HG02970 (cell line): ENCODE measurements around the gene EME1.

Experiments used
- ATAC-seq: cut with Tn5 transposase; IDR thresholded peaks from one replicate; pipeline ENCODE4 v1.9.1; 2021; ENCODE audit warnings: mild to moderate bottlenecking, moderate library complexity, moderate number of reproducible peaks; ENCODE audit not compliant: unreplicated experiment, low FRiP score

EME1 gene

GRCh38 chr17:50362661-50363060, 10.4 kb upstream of the EME1 start:
- ATAC-seq: no peak

DNA sequence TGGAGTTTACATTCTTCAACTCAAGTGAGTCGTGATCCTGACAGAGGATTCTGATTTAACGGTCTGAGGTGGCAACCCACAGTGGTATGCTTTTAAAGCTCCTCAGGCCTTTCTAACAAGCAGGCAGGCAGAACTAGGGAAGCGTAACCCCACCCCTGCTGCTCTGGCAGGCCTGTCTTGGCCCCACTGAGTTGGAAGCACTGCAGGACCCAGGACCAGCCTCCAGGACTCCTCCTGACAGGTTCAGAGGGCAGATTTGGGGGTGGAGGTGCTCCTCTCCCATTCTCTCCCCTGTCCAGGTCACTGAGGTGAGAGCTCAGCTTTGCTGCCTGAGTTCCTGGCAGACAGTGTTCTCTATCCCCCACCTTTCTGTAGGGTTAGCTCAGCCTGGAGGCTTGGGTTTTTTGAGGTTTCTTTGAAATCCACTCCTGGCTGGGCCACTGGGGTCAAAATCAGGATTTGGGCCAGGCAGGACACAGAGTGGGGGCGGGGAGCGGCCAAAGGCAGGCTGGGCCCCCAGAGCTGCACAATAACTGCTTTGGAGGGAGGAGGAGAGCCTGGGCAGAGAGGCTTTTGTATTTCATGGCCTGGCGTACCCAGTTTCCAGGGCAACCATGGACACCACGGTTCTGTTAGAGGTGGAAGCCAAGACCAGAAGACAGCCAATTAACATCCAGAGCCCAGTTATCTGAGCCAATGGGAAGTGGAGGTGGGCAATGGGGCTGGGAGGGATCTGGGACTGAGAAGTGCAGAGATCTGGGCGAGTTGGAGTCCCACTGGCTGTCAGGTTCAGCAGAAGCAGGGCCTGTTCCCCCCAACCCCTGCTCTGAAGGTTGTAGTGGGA, 9.6 kb upstream of the EME1 start:
- ATAC-seq: no peak

DNA sequence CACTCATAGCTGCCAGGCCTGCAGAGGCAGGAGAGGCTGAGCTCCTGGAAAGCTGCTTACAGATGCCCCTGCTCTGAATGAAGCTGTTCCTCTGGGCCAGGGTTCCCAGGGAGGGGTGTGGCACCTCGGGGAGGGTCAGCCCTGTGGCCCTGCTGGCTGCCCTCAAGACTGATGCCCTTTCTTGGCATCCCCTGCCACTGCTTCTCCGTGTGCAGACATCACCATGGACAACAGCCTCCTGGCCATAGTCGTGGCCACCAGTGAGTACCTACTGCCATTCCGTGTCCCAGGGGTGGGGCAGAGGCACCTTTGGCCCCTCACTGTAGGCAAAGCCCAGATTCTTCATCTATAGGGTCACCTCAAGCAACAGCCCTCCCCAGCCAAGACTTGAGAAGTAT, 9.0 kb upstream of the EME1 start:
- ATAC-seq: no peak

DNA sequence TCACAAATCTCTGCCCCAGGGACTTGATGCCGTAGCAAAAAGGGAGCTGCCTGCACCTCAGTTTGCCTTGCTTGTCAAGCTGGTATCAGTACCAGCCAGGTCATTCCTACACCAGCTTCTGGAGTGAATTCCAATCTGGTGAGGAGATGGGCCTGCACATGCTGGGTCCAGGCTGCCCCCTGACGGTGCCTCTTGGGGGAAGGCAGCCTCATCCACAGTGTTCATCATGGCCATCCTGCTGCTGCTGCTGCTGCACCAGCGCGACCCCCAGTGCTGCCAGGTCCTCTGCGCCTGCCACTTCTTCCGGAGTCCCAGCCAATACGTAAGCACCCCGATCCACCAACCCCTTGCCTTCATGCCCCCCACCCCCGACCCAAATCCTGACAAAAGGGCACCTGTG, 8.3 kb upstream of the EME1 start:
- no peak for ATAC-seq

- ATAC-seq: no peak
Measured at GRCh38 chr17:50365165-50365564, 7.9 kb upstream of the EME1 start.

- ATAC-seq: no peak
Measured at GRCh38 chr17:50365649-50366393, 7.2 kb upstream of the EME1 start.

DNA sequence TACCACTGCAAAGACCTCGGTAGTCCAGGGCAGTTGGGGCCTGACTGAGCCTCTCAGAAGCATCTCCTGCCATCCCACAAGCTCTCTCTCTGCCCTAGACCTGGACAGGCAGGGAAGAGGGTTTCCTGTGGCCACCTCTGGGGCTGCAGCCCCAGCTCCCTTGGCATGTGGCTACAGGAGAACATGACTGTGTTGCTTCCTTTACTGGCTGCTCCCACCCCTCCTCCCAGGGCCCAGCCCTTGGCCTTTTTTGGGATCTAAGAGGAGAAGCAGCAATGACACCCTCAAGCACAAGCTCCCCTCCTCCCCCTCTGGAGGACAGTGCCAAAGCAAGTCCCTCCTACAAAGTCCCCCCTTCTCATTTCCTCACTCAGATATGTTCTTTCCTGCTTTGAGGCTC, 5.6 kb upstream of the EME1 start:
- no peak for ATAC-seq

DNA sequence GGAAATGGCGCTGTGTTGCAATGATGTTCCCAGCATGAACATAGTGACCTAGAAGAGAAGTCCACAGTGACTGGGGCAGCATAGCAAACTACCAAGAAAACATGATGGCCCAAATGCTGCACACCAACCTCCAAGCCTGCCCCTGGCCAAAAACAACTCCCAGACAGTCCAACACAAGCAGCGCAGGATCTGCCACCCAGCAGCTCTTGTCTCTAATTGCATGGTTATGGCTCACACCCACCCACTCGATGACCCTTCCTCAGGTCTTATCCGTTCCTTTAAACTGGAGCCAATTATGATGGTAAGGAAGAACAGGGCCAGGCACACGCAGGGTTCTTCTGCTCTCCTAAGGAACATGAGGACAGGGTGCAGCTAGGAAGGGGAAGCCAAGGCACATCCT, 3.0 kb upstream of the EME1 start:
- no peak for ATAC-seq

DNA sequence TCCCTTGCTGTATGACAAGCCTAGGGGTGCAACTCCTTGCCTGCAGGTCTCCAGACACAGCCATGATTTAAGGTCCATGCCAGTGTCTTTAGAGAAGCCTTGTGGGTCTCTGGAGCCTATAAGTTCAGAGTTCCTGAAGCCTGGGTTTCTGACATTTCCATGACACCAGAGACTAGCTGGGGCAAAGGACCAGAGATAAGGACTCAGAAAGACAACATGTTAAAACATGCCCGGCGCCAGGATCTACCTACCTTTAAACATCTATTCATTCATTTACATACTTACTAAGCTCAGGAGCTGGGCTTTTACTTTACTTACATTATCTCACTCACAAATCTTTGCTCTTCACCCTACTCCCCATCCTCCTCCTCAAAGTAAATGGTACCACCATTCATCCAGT, 1.5 kb upstream of the EME1 start:
- ATAC-seq: no peak

GRCh38 chr17:50372222-50372757, 739 bp upstream of the EME1 start:
- no peak for ATAC-seq

GRCh38 chr17:50373705-50374104, 676 bp downstream of the EME1 start:
- ATAC-seq: no peak

- no peak for ATAC-seq
Measured at GRCh38 chr17:50375858-50376538, 3.0 kb downstream of the EME1 start.

DNA sequence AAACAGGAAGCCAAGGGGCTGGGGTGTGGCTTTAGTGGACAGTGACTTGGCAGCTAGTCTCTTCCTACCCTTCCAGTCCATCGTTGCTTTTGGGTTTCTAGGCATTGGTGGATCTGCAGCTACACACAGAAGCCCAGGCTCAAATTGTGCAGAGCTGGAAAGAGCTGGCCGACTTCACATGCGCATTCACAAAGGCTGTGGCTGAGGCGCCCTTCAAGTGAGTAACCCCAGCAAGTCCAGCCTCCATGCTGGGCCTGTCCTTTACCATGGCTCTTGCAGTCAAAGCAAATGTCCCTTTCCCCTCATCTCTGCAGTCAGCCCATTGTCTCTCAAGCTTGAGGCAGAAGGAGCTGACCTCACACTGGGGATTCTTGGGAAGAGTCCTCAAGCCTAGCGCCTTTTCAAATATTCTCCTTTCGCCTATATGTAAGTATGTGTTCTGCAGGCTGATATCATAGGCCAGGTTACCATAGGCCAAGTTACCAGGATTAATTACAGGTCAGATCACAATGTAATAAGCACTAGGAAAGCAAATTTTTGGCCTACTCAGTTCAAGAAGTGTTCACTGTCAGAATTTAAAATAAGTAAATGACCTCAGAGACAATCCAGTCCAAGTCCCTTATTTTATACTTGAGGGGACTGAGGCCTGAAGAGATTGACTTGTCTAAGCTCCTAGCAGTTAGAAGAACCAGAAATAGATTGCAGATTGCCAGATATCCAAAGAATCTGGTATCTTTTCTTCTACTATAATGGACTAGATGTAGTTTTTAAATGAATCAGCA, 6.5 kb downstream of the EME1 start:
- no peak for ATAC-seq

DNA sequence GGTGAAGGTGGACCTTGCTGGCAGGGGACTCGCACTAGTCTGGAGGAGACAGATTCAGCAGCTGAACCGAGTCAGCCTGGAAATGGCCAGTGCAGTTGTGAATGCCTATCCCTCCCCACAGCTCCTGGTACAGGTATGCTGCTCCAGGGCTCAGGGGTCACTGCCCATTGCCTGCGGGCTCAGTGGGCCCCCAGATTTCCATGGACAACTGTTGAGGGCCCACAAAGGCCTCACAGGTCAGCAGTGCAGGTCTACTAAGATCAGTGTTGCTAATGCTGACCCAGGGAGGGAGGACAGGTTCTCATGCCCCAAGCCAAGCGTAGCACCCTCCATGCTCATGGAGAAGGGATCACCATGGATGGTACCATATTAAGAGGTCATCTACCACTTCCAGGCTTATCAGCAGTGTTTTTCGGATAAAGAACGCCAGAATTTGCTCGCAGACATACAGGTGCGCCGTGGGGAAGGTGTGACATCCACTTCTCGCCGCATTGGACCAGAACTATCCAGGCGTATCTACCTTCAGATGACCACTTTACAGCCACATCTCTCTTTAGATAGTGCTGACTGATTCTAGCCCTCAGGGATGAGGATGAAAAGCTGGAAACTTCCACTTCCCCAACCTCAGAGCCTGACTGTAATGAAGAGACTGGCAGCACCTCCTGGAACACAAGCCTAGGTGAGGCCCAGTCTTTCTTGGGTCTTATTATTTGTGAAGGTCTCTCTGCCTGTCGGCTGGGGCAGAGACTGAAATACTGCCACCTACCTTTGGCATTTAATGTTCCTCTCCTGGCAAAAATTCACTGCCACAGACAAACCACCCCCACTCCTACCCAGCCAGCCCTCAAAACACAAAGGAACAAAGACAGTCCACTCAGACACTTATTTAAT, 7.6 kb downstream of the EME1 start:
- no peak for ATAC-seq

DNA sequence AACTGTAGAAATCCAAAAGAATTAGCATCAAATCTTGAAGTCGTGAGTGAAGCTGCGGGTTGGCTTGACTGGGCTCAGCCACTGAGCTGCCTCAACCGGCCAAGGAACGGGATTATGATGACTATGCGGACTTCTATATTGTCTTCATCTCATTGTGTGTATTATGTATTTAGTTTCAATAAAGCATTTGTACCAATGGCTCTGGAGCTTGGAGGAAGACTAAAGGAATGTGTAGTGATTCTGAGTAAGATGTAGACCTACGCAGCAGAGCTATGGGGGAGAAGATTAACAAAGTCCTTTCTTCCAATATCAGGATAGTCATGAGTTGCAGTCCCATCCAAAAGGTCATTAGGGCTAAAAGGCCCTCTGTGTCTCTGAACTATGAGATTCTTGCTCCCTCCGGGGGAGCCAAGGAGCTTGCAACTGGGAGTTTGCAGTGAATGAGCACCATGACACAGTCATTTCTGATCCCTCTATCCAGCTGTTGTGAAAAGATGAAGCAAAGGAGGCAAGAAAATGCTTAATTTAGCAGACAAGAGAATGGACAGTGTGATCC, 8.3 kb downstream of the EME1 start:
- no peak for ATAC-seq

DNA sequence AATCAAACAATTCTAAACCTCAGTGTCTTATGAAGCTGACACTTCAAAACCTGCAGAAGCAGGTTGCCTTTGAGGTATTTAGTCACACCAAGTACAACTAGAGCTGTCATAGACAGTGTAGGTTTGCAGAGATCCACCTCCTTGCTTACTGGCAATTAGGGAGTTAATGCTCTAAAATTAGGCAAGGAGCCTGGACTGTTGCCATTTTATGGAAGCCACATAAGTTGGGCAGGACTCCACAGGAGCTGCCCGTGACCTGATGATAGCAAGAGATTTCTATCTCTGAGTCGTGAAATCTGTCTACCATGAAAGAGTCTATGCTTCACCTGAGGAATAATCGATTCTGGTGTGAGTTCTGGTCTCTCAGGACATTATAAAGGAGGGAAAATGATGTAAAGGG, 8.9 kb downstream of the EME1 start:
- no peak for ATAC-seq

DNA sequence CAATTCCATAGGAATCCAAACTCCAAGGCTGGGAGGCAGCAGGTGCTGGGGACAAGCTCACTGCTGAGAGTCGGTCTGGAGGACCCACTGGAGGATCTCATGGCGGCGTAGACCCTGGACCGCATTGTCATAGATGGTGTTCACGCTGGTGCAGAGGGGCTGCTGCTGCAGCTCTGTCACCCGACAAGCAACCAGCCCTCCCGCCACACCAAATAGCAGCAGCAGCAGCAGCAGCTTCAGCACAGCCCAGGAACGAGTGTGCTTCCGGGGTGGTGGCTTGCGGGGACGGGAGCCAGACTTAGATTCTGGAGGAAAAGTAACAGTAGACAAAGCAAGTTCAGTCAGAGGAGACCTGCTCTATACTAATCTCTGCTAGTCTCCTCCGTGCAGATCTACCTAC, 9.9 kb downstream of the EME1 start:
- no peak for ATAC-seq

DNA sequence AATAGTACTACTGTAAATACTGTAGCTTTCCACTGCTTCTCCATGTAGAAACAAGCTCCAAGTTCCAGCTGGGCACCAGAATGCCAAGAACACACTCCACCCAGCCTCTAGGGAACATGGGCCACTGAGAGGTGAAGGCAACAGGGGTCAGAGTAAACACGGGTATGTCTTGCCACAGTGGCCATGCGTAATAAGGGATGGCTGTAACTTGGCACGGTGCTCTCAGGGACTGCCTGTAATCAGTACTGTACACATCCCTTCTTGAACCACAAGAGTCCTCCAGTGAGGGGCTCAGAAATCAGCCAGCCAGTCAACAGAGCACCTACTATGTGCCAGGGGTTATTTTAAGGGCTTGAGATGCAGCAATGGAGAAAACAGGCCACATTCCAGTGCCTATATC, 13.5 kb downstream of the EME1 start:
- no peak for ATAC-seq

DNA sequence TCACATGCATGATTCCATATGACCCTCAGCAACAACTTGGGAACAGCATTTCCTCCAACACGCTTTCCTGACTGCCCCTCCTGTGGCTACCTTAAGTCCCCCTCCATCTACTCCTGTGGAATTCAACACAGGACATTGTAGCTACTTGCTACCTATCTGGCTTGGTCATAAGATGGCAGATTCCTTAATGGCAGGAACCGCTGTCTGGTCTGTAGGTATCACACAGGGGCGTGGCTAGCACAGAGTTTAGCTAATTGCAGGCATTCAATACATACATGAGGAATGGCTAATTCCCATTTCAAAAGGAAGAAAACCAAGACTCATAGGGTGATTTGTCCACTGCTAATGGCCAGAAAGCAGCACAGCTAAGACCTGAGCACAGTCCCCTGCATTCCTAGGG, 15.7 kb downstream of the EME1 start:
- ATAC-seq: no peak
